HEK293 (cell line): ENCODE data around the gene AQP9.

Source experiments
- CTCF ChIA-PET: fragments of 350-600 bp; formaldehyde crosslinking; extraction: SDS; loops from one replicate; lab custom pipeline; 2021; ENCODE audit warnings: antibody characterized with exemption; lab: Yijun Ruan, JAX
- POLR2A ChIA-PET: fragments of 300-600 bp; formaldehyde crosslinking; extraction: SDS; loops from one replicate; lab custom pipeline; 2020; ENCODE audit warnings: antibody characterized with exemption, inconsistent platforms; lab: Yijun Ruan, JAX
- H3K27ac ChIP-seq: fragments of 200-500 bp; sonication (Bioruptor generic); 2 replicates; pipeline ENCODE4 v1.5.1; 2014; ENCODE audit warnings: low read depth, low read length, control low read depth, inconsistent platforms; ENCODE audit errors: extremely low read depth
- H3K36me3 ChIP-seq, 2 experiments: fragments of 200-500 bp in 1 of 2; sonication (Bioruptor generic) in 1 of 2; 1 replicate in 1 of 2; 2 replicates in 1 of 2; pipeline ENCODE4 v1.5.1; 2014 to 2017; ENCODE audit warnings: inconsistent platforms in 2 of 2, low read length in 2 of 2; ENCODE audit not compliant: control insufficient read depth in 2 of 2, insufficient read depth in 1 of 2
- H3K4me1 ChIP-seq: fragments of 200-500 bp; sonication (Bioruptor generic); 2 replicates; pipeline ENCODE4 v1.5.1; 2014; ENCODE audit warnings: mild to moderate bottlenecking, low read length, inconsistent platforms; ENCODE audit not compliant: control insufficient read depth, insufficient read depth
- H3K4me3 ChIP-seq: 2 replicates; pipeline ENCODE4 v1.5.1; 2011; ENCODE audit warnings: low read depth, mild to moderate bottlenecking, control low read depth, low read length, moderate library complexity
- H3K9me3 ChIP-seq: fragments of 200-500 bp; sonication (Bioruptor generic); 2 replicates; pipeline ENCODE4 v1.5.1; 2014; ENCODE audit warnings: low read depth, low read length, inconsistent platforms; ENCODE audit not compliant: control insufficient read depth, insufficient read depth
- GLI4 ChIP-seq: fragments of 450-650 bp; formaldehyde crosslinking; IDR thresholded peaks from 2 replicates; pipeline ENCODE4 v1.5.1; 2016; ENCODE audit warnings: missing biosample characterization, missing genetic modification characterization
- REPIN1 ChIP-seq: fragments of 450-650 bp; formaldehyde crosslinking; IDR thresholded peaks from 2 replicates; pipeline ENCODE4 v1.5.1; 2017; ENCODE audit warnings: missing biosample characterization, missing genetic modification characterization, low read depth
- SP3 ChIP-seq: fragments of 450-650 bp; formaldehyde crosslinking; IDR thresholded peaks from 2 replicates; pipeline ENCODE4 v1.5.1; 2016; ENCODE audit warnings: missing biosample characterization, missing genetic modification characterization
- YY2 ChIP-seq: fragments of 450-650 bp; formaldehyde crosslinking; IDR thresholded peaks from 2 replicates; pipeline ENCODE4 v1.5.1; 2016; ENCODE audit warnings: missing biosample characterization, missing genetic modification characterization
- ZBTB7A ChIP-seq: fragments of 450-650 bp; formaldehyde crosslinking; IDR thresholded peaks from 2 replicates; pipeline ENCODE4 v1.5.1; 2016; ENCODE audit warnings: low read depth, missing biosample characterization, missing genetic modification characterization
- ZFP69B ChIP-seq: fragments of 450-650 bp; formaldehyde crosslinking; IDR thresholded peaks from 2 replicates; pipeline ENCODE4 v1.5.1; 2016; ENCODE audit warnings: missing biosample characterization, missing genetic modification characterization
- ZNF121 ChIP-seq: fragments of 450-650 bp; formaldehyde crosslinking; IDR thresholded peaks from 2 replicates; pipeline ENCODE4 v1.5.1; 2016; ENCODE audit warnings: missing biosample characterization, missing genetic modification characterization
- ZNF132 ChIP-seq: fragments of 450-650 bp; formaldehyde crosslinking; IDR thresholded peaks from 2 replicates; pipeline ENCODE4 v1.5.1; 2017; ENCODE audit warnings: missing biosample characterization, missing genetic modification characterization, borderline replicate concordance
- ZNF280D ChIP-seq: fragments of 450-650 bp; formaldehyde crosslinking; IDR thresholded peaks from 2 replicates; pipeline ENCODE4 v1.5.1; 2016; ENCODE audit warnings: missing biosample characterization, missing genetic modification characterization
- ZNF354C ChIP-seq: fragments of 450-650 bp; formaldehyde crosslinking; IDR thresholded peaks from 2 replicates; pipeline ENCODE4 v1.5.1; 2016; ENCODE audit warnings: missing biosample characterization, missing genetic modification characterization, low read depth, borderline replicate concordance
- ZNF473 ChIP-seq: fragments of 450-650 bp; formaldehyde crosslinking; IDR thresholded peaks from 2 replicates; pipeline ENCODE4 v1.5.1; 2017; ENCODE audit warnings: missing biosample characterization, missing genetic modification characterization
- ZNF501 ChIP-seq: fragments of 450-650 bp; formaldehyde crosslinking; IDR thresholded peaks from 2 replicates; pipeline ENCODE4 v1.5.1; 2016; ENCODE audit warnings: missing biosample characterization, missing genetic modification characterization
- ZNF555 ChIP-seq: fragments of 450-650 bp; formaldehyde crosslinking; conservative IDR thresholded peaks from 2 replicates; pipeline ENCODE4 v1.5.1; 2017; ENCODE audit warnings: missing biosample characterization, mild to moderate bottlenecking, missing genetic modification characterization, inconsistent platforms
- ZSCAN5A ChIP-seq: fragments of 450-650 bp; formaldehyde crosslinking; IDR thresholded peaks from 2 replicates; pipeline ENCODE4 v1.5.1; 2016; ENCODE audit warnings: missing biosample characterization, missing genetic modification characterization

The AQP9 gene

GRCh38 chr15:58232281-58233065 is 94.3 kb downstream of the AQP9 start (continued):
- TF ChIP-seq ZSCAN5A (tag by site-specific recombination) (no peak), YY2 (tag by site-specific recombination) (no peak), ZNF555 (no peak), ZFP69B (tag by site-specific recombination) (no peak), SP3 (tag by site-specific recombination) (no peak), ZNF473 (tag by site-specific recombination) (no peak)
- TF ChIP-seq, all 188 proteins: peak for 0

GRCh38 chr15:58233341-58233740 is 95.2 kb downstream of the AQP9 start:
- Histone ChIP-seq H3K36me3 (no peaks in the 10 kb centered on the region), H3K4me1 (no peaks in the 10 kb centered on the region), H3K27ac (no peak overlapping the region), H3K9me3 (no peaks in the 10 kb centered on the region), H3K4me3 (no peak overlapping the region)
- POLR2A ChIA-PET: no interaction called here
- CTCF ChIA-PET: interaction anchor here (0.6 kb wide), 1 partner anchor 38 kb away, joined by 3 read pairs; no protein-coding TSS in a partner anchor
- TF ChIP-seq REPIN1 (tag by site-specific recombination) (no peak), ZNF501 (tag by site-specific recombination) (no peak), ZBTB7A (tag by site-specific recombination) (no peak), ZNF354C (tag by site-specific recombination) (no peak), GLI4 (tag by site-specific recombination) (no peak), ZNF132 (tag by site-specific recombination) (no peak), ZNF121 (tag by site-specific recombination) (no peak), ZNF280D (tag by site-specific recombination) (no peak)
